ENCODE data around the gene TEAD1.

TEAD1 gene

GRCh38 chr11:12680246-12680939, 6.2 kb downstream of the TEAD1 start:
- H3K4me1 ChIP-seq (ENCODE audit: insufficient read depth, poor library complexity, severe bottlenecking), result peaks cover 58% of the 10 kb centered on the region
- peak; percentile 89 for DNase-seq (ENCODE audit: low spot score)
- no peaks in the 10 kb centered on the region for H3K9me3 ChIP-seq (ENCODE audit: severe bottlenecking)
- peak overlapping the region; percentile 6 for H3K4me3 ChIP-seq (ENCODE audit: severe bottlenecking)
- peak; percentile 77 for ATAC-seq (ENCODE audit: low read depth)
- TF ChIP-seq CTCF (IDR thresholded peaks at IDR 0.05; ENCODE audit: poor library complexity, severe bottlenecking), result no peak
- H3K27ac ChIP-seq (ENCODE audit: poor library complexity, severe bottlenecking), result peak overlapping the region; percentile 84
- H3K27me3 ChIP-seq (ENCODE audit: insufficient read depth, poor library complexity, severe bottlenecking), result no peaks in the 10 kb centered on the region
- H3K36me3 ChIP-seq (ENCODE audit: low read depth), result peaks cover 41% of the 10 kb centered on the region

DNA sequence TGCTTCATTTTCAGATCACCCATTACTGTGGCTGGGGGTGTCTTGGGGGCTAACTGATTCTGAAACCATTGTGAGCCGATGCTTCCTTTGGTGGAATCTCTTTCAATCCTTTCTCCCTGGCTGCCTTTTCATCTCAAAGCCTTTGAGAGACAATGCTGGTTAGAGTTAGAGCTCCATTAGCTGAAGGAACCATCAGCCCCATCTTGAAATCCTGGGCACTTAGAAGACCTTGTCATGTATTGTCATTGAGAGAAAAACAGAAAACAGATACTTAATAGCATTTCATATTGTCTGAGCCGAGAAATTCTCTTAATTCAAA, 6.7 kb downstream of the TEAD1 start:
- H3K4me3 ChIP-seq (ENCODE audit: severe bottlenecking), result no peak overlapping the region

GRCh38 chr11:12681466-12681865, 7.2 kb downstream of the TEAD1 start:
- no peak for TF ChIP-seq CTCF (IDR thresholded peaks at IDR 0.05; ENCODE audit: poor library complexity, severe bottlenecking)
- Histone ChIP-seq H3K27ac (ENCODE audit: poor library complexity, severe bottlenecking) (no peak overlapping the region), H3K36me3 (ENCODE audit: low read depth) (peaks cover 31% of the 10 kb centered on the region), H3K4me1 (ENCODE audit: insufficient read depth, poor library complexity, severe bottlenecking) (peaks cover 68% of the 10 kb centered on the region), H3K27me3 (ENCODE audit: insufficient read depth, poor library complexity, severe bottlenecking) (no peaks in the 10 kb centered on the region), H3K9me3 (ENCODE audit: severe bottlenecking) (no peaks in the 10 kb centered on the region), H3K4me3 (ENCODE audit: severe bottlenecking) (no peak overlapping the region)
- no peak for DNase-seq (ENCODE audit: low spot score)
- ATAC-seq (ENCODE audit: low read depth), result no peak

More for the DNA sequence above, 6.7 kb downstream of the TEAD1 start:
- H3K9me3 ChIP-seq (ENCODE audit: severe bottlenecking), result no peaks in the 10 kb centered on the region
- peaks cover 63% of the 10 kb centered on the region for H3K4me1 ChIP-seq (ENCODE audit: insufficient read depth, poor library complexity, severe bottlenecking)
- no peak for TF ChIP-seq CTCF (IDR thresholded peaks at IDR 0.05; ENCODE audit: poor library complexity, severe bottlenecking)
- H3K36me3 ChIP-seq (ENCODE audit: low read depth), result peaks cover 36% of the 10 kb centered on the region
- no peaks in the 10 kb centered on the region for H3K27me3 ChIP-seq (ENCODE audit: insufficient read depth, poor library complexity, severe bottlenecking)
- DNase-seq (ENCODE audit: low spot score) (no peak), ATAC-seq (ENCODE audit: low read depth) (no peak)
- H3K27ac ChIP-seq (ENCODE audit: poor library complexity, severe bottlenecking), result peak overlapping the region; percentile 84

DNA sequence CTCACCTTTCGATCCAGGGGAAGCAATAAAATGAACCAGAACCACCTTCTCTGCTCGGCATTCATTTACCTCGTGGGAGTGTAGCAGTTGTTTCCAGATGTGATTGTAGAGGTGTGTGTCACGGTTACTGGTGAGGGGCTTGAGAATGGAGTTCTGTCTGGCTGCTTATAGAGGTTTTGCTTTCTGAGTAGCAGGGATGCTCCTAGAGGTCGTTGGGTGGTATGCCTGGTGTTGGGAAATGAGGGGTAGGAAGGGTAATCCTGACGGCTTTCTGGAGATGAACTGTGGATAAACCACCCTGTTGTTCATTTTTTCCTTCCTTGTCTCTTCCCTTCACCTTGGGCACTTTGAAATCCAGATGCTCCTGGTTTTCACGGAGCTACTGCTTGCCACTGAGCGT, 8.1 kb downstream of the TEAD1 start:
- no peak for TF ChIP-seq CTCF (IDR thresholded peaks at IDR 0.05; ENCODE audit: poor library complexity, severe bottlenecking)
- DNase-seq (ENCODE audit: low spot score), result no peak

GRCh38 chr11:12682737-12683500, 8.7 kb downstream of the TEAD1 start:
- H3K36me3 ChIP-seq (ENCODE audit: low read depth), result peaks cover 16% of the 10 kb centered on the region
- H3K9me3 ChIP-seq (ENCODE audit: severe bottlenecking), result no peaks in the 10 kb centered on the region
- peaks cover 81% of the 10 kb centered on the region for H3K4me1 ChIP-seq (ENCODE audit: insufficient read depth, poor library complexity, severe bottlenecking)
- TF ChIP-seq CTCF (IDR thresholded peaks at IDR 0.05; ENCODE audit: poor library complexity, severe bottlenecking), result no peak
- DNase-seq (ENCODE audit: low spot score) (no peak), ATAC-seq (ENCODE audit: low read depth) (no peak)
- no peak overlapping the region for H3K4me3 ChIP-seq (ENCODE audit: severe bottlenecking)
- H3K27ac ChIP-seq (ENCODE audit: poor library complexity, severe bottlenecking), result peak overlapping the region; percentile 81
- H3K27me3 ChIP-seq (ENCODE audit: insufficient read depth, poor library complexity, severe bottlenecking), result no peaks in the 10 kb centered on the region

More for the DNA sequence above, 8.1 kb downstream of the TEAD1 start:
- H3K27ac ChIP-seq (ENCODE audit: poor library complexity, severe bottlenecking), result no peak overlapping the region
- no peaks in the 10 kb centered on the region for H3K27me3 ChIP-seq (ENCODE audit: insufficient read depth, poor library complexity, severe bottlenecking)
- no peak for ATAC-seq (ENCODE audit: low read depth)
- no peaks in the 10 kb centered on the region for H3K9me3 ChIP-seq (ENCODE audit: severe bottlenecking)
- H3K4me3 ChIP-seq (ENCODE audit: severe bottlenecking), result no peak overlapping the region
- peaks cover 77% of the 10 kb centered on the region for H3K4me1 ChIP-seq (ENCODE audit: insufficient read depth, poor library complexity, severe bottlenecking)
- H3K36me3 ChIP-seq (ENCODE audit: low read depth), result peaks cover 22% of the 10 kb centered on the region
